Astrocyte (in vitro differentiated cells and primary cell): ENCODE results near the gene PEX14. TPM values are rescaled to one million over a fixed set of nuclear protein-coding genes. Genes with fewer than 3 reads are reported as not detected.

Source experiments
- DNase-seq: peaks from one replicate; pipeline ENCODE4 v3.0.0-alpha.2; 2010; ENCODE audit warnings: low read depth
- FAIRE-seq: peaks from 2 replicates; lab custom pipeline; 2011; peaks lifted over from hg19 to GRCh38; lab: Jason Lieb, UNC
- H2AFZ ChIP-seq: 2 replicates; pipeline ENCODE4 v1.6.0; 2012; ENCODE audit warnings: low read depth, low read length, inconsistent platforms
- H3K27ac ChIP-seq: 2 replicates; pipeline ENCODE4 v1.5.1; 2011; ENCODE audit warnings: low read depth, low read length, inconsistent platforms
- H3K27me3 ChIP-seq: 2 replicates; pipeline ENCODE4 v1.6.0; 2011; ENCODE audit warnings: low read length, inconsistent platforms; ENCODE audit not compliant: insufficient read depth
- H3K36me3 ChIP-seq: 2 replicates; pipeline ENCODE4 v1.5.1; 2011; ENCODE audit warnings: low read length, inconsistent platforms; ENCODE audit not compliant: insufficient read depth
- H3K4me1 ChIP-seq: 2 replicates; pipeline ENCODE4 v1.5.1; 2011; ENCODE audit warnings: low read length, inconsistent platforms; ENCODE audit not compliant: insufficient read depth
- H3K4me2 ChIP-seq: 2 replicates; pipeline ENCODE4 v1.6.0; 2012; ENCODE audit warnings: low read length, inconsistent platforms
- H3K4me3 ChIP-seq: 2 replicates; pipeline ENCODE4 v1.5.1; 2011; ENCODE audit warnings: low read depth, mild to moderate bottlenecking, low read length, inconsistent platforms; ENCODE audit not compliant: insufficient read depth
- H3K79me2 ChIP-seq: 2 replicates; pipeline ENCODE4 v1.6.0; 2012; ENCODE audit warnings: mild to moderate bottlenecking, low read length, inconsistent platforms; ENCODE audit not compliant: insufficient read depth
- H3K9ac ChIP-seq: 2 replicates; pipeline ENCODE4 v1.6.0; 2012; ENCODE audit warnings: mild to moderate bottlenecking, low read length, inconsistent platforms
- H3K9me3 ChIP-seq: 2 replicates; pipeline ENCODE4 v1.5.1; 2012; ENCODE audit warnings: low read depth, mild to moderate bottlenecking, low read length, inconsistent platforms; ENCODE audit not compliant: insufficient read depth
- H4K20me1 ChIP-seq: 2 replicates; pipeline ENCODE4 v1.6.0; 2012; ENCODE audit warnings: low read length, inconsistent platforms; ENCODE audit not compliant: insufficient read depth
- H3K27ac Mint-ChIP-seq: one replicate; pipeline ENCODE4 v1.8.0; 2021; ENCODE audit warnings: mild to moderate bottlenecking, mixed read lengths; ENCODE audit not compliant: unreplicated experiment
- H3K27me3 Mint-ChIP-seq: one replicate; pipeline ENCODE4 v1.8.0; 2021; ENCODE audit warnings: low read depth, mixed read lengths; ENCODE audit not compliant: unreplicated experiment
- H3K36me3 Mint-ChIP-seq: one replicate; pipeline ENCODE4 v1.8.0; 2021; ENCODE audit warnings: low read depth, mixed read lengths; ENCODE audit not compliant: unreplicated experiment
- H3K4me1 Mint-ChIP-seq: one replicate; pipeline ENCODE4 v1.8.0; 2021; ENCODE audit warnings: low read depth, mixed read lengths; ENCODE audit not compliant: unreplicated experiment
- H3K4me3 Mint-ChIP-seq: one replicate; pipeline ENCODE4 v1.8.0; 2021; ENCODE audit warnings: mild to moderate bottlenecking, moderate library complexity, mixed read lengths; ENCODE audit not compliant: unreplicated experiment
- H3K9me3 Mint-ChIP-seq: one replicate; pipeline ENCODE4 v1.8.0; 2021; ENCODE audit warnings: mild to moderate bottlenecking, mixed read lengths; ENCODE audit not compliant: unreplicated experiment
- CTCF ChIP-seq: IDR thresholded peaks from 2 replicates; pipeline ENCODE4 v1.5.1; 2011; ENCODE audit warnings: low read depth, mild to moderate bottlenecking, inconsistent platforms, low read length, moderate library complexity; ENCODE audit not compliant: insufficient read depth
- EZH2 ChIP-seq: IDR thresholded peaks from 2 replicates; pipeline ENCODE4 v1.6.1; 2012; ENCODE audit warnings: mild to moderate bottlenecking, low read length, inconsistent platforms; ENCODE audit not compliant: insufficient read depth
- total RNA-seq: library from RNA; stranded (reverse); gene quantifications from 2 replicates; pipeline ENCODE4 v1.2.1, GENCODE V29; 2021

Gene PEX14
- total RNA-seq, 1 donor from 2014 or later, result 23.3 TPM

GRCh38 chr1:10431070-10431730 lies 43.5 kb upstream of the PEX14 start:
- no peak for FAIRE-seq
- peak overlapping the region; percentile 86 for H3K4me3 Mint-ChIP-seq

GRCh38 chr1:10432910-10433700 lies 41.6 kb upstream of the PEX14 start:
- Histone ChIP-seq H3K9ac (no peak overlapping the region), H3K36me3 (no peaks in the 10 kb centered on the region), H3K27ac (no peak overlapping the region), H2AFZ (no peak overlapping the region), H4K20me1 (no peaks in the 10 kb centered on the region), H3K27me3 (no peaks in the 10 kb centered on the region), H3K4me2 (no peak overlapping the region), H3K79me2 (peaks cover 13% of the 10 kb centered on the region), H3K9me3 (no peaks in the 10 kb centered on the region), H3K4me1 (peaks cover 12% of the 10 kb centered on the region), H3K4me3 (no peak overlapping the region)
- FAIRE-seq (no peak), DNase-seq (no peak)
- H3K9me3 Mint-ChIP-seq, result no peaks in the 10 kb centered on the region
- no peak overlapping the region for H3K4me3 Mint-ChIP-seq
- H3K27me3 Mint-ChIP-seq, result no peaks in the 10 kb centered on the region
- H3K4me1 Mint-ChIP-seq, result peaks cover 7% of the 10 kb centered on the region
- TF ChIP-seq EZH2 (no peak), CTCF (no peak)
- H3K36me3 Mint-ChIP-seq, result no peaks in the 10 kb centered on the region
- H3K27ac Mint-ChIP-seq, result no peak overlapping the region

More at GRCh38 chr1:10431070-10431730, 43.5 kb upstream of the PEX14 start:
- Mint-ChIP-seq H3K36me3 (no peaks in the 10 kb centered on the region), H3K9me3 (no peaks in the 10 kb centered on the region), H3K4me1 (no peaks in the 10 kb centered on the region), H3K27me3 (no peaks in the 10 kb centered on the region), H3K27ac (peak overlapping the region; percentile 21)
- H3K27ac ChIP-seq, result peak overlapping the region; percentile 73
- peaks cover 13% of the 10 kb centered on the region for H3K79me2 ChIP-seq
- peak; percentile 29 for DNase-seq
- peak overlapping the region; percentile 80 for H3K4me3 ChIP-seq
- no peaks in the 10 kb centered on the region for H3K36me3 ChIP-seq
- peak overlapping the region; percentile 95 for H3K4me2 ChIP-seq
- peak overlapping the region; percentile 88 for H2AFZ ChIP-seq
- H4K20me1 ChIP-seq, result no peaks in the 10 kb centered on the region
- no peaks in the 10 kb centered on the region for H3K27me3 ChIP-seq
- peaks cover 12% of the 10 kb centered on the region for H3K4me1 ChIP-seq
- H3K9me3 ChIP-seq, result no peaks in the 10 kb centered on the region
- H3K9ac ChIP-seq, result peak overlapping the region; percentile 86
- TF ChIP-seq CTCF, result no peak
- TF ChIP-seq EZH2, result no peak
